GM10266 (cell line): ENCODE results near the gene ASAP2.

Source experiments
- DNase-seq: peaks from one replicate; pipeline ENCODE4 v3.0.0; 2012; ENCODE audit errors: extremely low spot score
- TF ChIP-seq, protein P1 (sequence below): IDR thresholded peaks from 2 replicates; pipeline ENCODE4 v1.5.1; 2012; ENCODE audit warnings: mild to moderate bottlenecking, low read depth; ENCODE audit not compliant: control insufficient read depth, insufficient read depth; ENCODE audit errors: missing control alignments

Gene ASAP2

DNA sequence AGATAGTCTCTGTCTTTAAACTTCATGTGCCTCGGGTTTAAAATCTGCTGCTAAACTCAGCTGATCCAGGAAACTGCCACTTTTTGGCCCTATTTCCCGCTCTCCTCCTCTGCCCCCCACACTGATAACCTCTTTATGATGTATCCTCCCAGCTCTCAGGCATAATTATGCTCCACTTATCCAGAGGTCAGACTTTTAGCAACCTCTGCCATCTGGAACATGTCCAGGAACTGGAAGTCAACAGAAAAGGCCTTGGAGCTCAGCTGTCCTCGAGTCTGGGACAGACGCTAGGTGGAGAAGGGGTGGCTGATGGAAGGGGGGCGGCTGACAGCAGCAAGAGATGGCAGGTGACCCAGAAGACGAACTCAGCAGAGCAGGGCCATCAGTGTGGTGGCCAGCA lies 41.2 kb downstream of the ASAP2 start:
- TF ChIP-seq, protein P1, sequence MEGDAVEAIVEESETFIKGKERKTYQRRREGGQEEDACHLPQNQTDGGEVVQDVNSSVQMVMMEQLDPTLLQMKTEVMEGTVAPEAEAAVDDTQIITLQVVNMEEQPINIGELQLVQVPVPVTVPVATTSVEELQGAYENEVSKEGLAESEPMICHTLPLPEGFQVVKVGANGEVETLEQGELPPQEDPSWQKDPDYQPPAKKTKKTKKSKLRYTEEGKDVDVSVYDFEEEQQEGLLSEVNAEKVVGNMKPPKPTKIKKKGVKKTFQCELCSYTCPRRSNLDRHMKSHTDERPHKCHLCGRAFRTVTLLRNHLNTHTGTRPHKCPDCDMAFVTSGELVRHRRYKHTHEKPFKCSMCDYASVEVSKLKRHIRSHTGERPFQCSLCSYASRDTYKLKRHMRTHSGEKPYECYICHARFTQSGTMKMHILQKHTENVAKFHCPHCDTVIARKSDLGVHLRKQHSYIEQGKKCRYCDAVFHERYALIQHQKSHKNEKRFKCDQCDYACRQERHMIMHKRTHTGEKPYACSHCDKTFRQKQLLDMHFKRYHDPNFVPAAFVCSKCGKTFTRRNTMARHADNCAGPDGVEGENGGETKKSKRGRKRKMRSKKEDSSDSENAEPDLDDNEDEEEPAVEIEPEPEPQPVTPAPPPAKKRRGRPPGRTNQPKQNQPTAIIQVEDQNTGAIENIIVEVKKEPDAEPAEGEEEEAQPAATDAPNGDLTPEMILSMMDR: no peak
- no peak for DNase-seq

- no peak for DNase-seq
- TF ChIP-seq, protein P1: no peak
Observed at GRCh38 chr2:9248363-9248762, 41.8 kb downstream of the ASAP2 start.

DNA sequence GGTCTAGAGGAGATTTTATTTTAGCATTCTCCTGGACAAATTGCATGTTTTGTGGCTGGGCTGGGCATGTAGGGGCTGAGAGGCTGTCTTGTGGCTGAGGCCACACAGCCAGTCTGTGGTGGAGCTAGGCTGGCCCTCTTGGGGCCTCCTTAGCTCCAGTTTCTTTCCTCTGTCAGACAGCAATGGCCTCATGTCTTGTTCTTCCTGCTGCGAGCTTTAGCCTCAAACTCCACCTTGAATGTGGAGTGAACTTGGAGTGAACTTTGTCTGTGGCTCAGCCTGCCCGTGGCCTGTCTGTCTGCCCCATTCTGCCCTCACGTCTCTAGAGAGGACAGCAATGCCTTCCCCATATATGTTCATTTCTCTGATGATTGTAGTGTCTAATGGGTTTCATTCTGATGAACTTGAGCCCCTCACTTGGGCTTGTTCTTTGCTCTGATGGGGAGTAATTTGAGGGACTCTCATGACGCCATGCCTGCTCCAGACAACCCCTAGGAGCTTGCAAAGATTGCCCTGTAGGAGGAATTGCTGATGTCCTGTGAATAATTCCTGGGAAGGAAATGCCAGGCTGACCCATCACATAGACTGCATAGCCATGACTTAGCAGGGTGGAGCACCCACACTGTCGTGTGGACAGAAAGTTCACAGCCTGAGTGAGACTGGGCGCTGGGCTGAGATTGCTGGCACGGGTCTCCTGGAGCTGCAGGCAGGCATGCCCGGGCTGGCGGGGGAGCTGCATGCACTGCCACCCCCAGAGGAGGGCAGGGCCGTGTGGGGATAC lies 42.6 kb downstream of the ASAP2 start:
- no peak for DNase-seq
- TF ChIP-seq, protein P1: no peak

GRCh38 chr2:9250091-9250490 lies 43.5 kb downstream of the ASAP2 start:
- TF ChIP-seq, protein P1: no peak
- no peak for DNase-seq

- TF ChIP-seq, protein P1: no peak
- DNase-seq: no peak
Observed at GRCh38 chr2:9250498-9251153, 44.0 kb downstream of the ASAP2 start.

DNA sequence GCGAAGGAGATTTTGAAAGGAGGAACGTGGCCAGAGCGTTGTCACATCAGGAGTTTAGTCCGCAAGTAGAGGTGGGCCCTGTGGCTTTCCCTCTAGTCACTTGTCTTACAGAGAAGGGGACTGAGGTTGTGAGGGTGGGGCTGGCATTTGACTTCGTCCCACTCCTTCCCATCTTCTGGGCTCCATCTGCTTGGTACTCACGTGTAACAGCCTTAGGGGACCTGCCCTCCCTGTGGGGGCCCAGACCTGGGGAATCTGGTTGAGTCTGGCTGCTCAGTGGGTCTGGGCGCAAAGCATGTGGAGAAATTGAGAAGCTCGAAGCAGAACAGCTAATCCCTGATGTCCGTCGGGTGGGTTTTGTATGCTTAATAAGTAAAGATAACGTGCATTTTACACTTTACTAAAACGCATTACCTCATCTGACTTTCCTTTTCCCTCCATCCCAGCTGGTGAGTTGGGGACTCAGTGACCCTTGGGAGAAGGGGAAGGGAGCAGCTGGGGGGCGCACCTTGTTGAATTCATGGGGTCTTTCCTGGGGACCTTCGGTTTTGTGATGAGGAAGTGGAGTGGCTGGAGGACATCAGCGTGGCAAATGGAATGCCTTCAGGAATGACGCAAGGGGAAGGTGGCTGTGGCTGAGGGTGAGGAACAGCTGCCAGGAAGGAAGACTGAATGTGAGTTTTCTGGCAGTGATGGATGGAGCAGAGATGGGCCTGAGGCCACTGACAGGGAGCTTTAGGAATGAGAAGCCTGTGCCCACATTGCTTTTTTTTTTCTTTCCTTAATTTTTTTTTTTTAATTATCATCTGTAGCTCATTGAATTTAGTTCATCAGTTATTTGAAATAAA lies 44.8 kb downstream of the ASAP2 start:
- DNase-seq: no peak
- TF ChIP-seq, protein P1: no peak

- DNase-seq: no peak
- TF ChIP-seq, protein P1: no peak
Observed at GRCh38 chr2:9252002-9252357, 45.4 kb downstream of the ASAP2 start.
